ENCODE measurements around the gene POU5F2. TPM values are rescaled to one million over a fixed set of nuclear protein-coding genes. Genes with fewer than 3 reads are reported as not detected.

Gene POU5F2, protein sequence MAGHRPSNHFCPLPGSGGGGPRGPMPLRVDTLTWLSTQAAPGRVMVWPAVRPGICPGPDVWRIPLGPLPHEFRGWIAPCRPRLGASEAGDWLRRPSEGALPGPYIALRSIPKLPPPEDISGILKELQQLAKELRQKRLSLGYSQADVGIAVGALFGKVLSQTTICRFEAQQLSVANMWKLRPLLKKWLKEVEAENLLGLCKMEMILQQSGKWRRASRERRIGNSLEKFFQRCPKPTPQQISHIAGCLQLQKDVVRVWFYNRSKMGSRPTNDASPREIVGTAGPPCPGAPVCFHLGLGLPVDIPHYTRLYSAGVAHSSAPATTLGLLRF
- 0.04 TPM in 1 of 5 replicates, not detected in the others for total RNA-seq (2022; extraction: Qiagen RNA extraction; ENCODE audit: low read depth)

GRCh38 chr5:93741136-93741811, at the start of gene POU5F2:
POU5F2 (minus strand) TSS chr5:93741600; CDS start chr5:93741563, 37 bp downstream.

Other genes starting within 250 kb of the POU5F2 start
- 2.9 to 4.6 TPM (median 4.1 TPM) in 5 replicates for gene NR2F1-AS1, start 160.4 kb downstream of the POU5F2 start, total RNA-seq (2022; extraction: Qiagen RNA extraction; ENCODE audit: low read depth)
- gene NR2F1, start 158.4 kb downstream of the POU5F2 start, total RNA-seq (2022; extraction: Qiagen RNA extraction; ENCODE audit: low read depth) = 3.6 to 5.3 TPM (median 4.4 TPM) in 5 replicates